AG09309 (cell line): ENCODE data around the gene GRIK3.

ENCODE experiments used
- DNase-seq: peaks from one replicate; pipeline ENCODE4 v3.0.0-alpha.2; 2010; ENCODE audit warnings: low read depth
- H3K4me3 ChIP-seq: 2 replicates; pipeline ENCODE4 v1.5.1; 2011; ENCODE audit warnings: mild to moderate bottlenecking, low read depth, low read length, moderate library complexity; ENCODE audit not compliant: control insufficient read depth
- TF ChIP-seq, protein P1 (sequence below): IDR thresholded peaks from 2 replicates; pipeline ENCODE4 v1.5.1; 2011; ENCODE audit warnings: mild to moderate bottlenecking, low read depth, low read length, inconsistent platforms; ENCODE audit not compliant: insufficient read depth, control insufficient read depth; ENCODE audit errors: missing control alignments

Gene GRIK3

DNA sequence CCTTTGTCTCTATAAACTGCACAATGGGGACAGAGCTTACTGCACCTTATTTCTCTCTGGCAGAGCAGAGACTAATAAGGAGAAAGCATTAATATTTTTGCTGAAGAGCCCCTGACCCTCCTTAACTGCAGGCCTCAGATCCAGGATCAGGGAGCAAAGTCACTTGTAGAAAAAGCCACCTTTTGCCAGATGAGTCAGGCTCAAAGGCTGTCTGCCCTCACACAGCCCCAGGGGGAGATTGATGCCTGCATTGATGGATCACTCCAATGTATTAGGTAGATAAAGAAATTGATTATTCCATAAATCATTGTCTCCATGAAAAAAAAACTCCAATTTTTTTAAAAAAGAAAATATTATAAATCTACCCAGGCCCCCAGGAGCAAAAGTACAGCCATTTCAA, 15.8 kb downstream of the GRIK3 start:
- no peak overlapping the region for H3K4me3 ChIP-seq
- TF ChIP-seq, protein P1, sequence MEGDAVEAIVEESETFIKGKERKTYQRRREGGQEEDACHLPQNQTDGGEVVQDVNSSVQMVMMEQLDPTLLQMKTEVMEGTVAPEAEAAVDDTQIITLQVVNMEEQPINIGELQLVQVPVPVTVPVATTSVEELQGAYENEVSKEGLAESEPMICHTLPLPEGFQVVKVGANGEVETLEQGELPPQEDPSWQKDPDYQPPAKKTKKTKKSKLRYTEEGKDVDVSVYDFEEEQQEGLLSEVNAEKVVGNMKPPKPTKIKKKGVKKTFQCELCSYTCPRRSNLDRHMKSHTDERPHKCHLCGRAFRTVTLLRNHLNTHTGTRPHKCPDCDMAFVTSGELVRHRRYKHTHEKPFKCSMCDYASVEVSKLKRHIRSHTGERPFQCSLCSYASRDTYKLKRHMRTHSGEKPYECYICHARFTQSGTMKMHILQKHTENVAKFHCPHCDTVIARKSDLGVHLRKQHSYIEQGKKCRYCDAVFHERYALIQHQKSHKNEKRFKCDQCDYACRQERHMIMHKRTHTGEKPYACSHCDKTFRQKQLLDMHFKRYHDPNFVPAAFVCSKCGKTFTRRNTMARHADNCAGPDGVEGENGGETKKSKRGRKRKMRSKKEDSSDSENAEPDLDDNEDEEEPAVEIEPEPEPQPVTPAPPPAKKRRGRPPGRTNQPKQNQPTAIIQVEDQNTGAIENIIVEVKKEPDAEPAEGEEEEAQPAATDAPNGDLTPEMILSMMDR = no peak
- no peak for DNase-seq

DNA sequence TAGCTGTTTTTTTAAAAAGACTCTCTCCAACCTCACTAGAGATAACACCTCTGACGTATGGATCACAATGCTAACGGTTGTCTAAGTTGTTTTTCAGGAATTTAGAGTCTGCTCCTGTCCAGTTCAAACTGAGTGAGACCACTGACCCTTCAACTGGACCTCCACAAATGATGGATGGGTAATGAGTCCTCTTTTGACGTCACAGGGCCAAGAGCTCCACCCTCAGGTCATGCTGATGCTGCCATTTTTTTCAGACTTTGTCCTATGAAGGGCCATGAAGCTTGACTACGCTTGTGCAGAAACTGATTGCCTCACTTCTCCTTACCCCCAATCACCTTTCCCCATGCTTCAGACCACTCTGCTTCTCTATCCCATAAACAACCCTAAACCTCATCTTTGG, 16.6 kb downstream of the GRIK3 start:
- H3K4me3 ChIP-seq = no peak overlapping the region
- TF ChIP-seq, protein P1 = no peak
- DNase-seq = no peak

DNA sequence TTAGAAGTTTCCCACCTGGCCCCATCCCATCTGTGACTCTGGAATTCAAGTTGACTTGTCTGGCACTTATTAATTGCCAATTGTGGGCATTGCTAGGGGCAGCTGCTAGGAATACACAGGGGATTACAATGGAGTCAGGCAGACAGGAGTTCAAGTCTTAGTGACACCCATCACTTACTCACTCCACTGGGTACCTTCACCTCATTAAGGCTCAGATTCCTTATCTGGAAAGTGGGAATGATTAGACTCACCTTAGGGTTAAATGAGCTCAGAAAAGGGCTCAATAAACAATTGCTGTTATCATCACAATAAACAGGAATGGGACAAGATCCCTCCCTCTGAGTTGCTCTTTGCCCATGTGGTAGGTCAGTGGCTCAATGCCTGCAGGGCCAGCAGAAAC, 18.2 kb downstream of the GRIK3 start:
- H3K4me3 ChIP-seq = no peak overlapping the region

DNA sequence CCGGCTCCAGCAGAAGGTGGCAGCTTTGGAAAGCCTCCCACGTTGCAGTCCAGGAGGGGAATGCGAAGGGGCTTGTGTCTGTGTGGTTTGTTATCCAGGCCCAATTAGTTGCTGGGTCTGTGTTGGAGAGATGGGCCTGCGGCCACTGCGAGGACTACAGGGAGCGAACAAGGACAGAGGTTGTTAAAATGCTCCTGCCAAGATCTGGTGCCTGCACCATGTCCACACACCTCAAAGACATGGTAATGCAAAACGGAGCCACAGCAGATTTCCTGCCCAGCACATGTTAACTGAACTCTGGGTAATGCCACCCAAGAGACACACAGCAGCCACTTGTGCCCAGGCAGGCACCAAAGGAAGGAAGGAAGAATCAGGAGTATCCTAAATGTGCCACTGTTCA, 18.6 kb downstream of the GRIK3 start:
- TF ChIP-seq, protein P1 = no peak
- DNase-seq = no peak
- no peak overlapping the region for H3K4me3 ChIP-seq

More for the DNA sequence above, 18.2 kb downstream of the GRIK3 start:
- TF ChIP-seq, protein P1 = no peak
- no peak for DNase-seq

DNA sequence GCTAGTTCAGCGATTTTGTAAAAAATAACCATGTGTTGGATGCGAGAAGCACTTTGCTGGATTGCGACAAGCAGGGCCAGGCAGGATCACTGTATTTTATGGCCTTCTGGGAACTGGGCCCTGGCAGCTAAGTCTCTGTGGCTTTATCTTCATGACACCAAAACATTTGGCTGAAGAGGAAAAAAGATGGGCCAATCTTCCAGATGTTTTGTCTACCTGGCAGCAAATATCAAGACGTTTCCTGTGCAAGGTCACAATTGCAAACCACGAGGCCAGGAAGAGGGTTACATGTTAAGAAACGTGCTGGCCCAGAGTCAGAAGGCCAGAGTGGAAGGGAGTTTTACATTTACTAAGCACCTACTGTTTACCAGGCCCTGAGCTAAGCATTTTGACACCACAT, 22.1 kb downstream of the GRIK3 start:
- DNase-seq = no peak
- H3K4me3 ChIP-seq = no peak overlapping the region
- TF ChIP-seq, protein P1 = no peak

DNA sequence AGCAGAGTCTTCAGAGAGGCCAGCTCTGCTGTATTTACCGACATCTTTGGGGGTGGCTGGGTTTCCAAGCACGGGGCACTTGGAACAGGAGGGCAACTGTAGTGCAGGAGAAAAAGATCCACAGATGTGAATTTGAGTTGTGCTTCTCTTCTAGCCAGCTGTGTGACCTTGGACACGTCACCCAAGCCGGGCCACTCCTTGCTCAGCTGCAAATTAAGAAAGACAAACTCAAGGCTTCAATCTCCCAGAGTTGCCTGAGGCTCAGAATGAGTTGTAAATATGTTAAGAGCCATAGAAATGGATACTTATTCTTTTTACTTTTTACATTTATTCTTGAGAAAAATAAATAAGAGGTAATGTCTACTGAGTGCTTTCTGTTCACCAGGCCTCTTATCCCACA, 24.3 kb downstream of the GRIK3 start:
- DNase-seq = no peak
- TF ChIP-seq, protein P1 = no peak

DNA sequence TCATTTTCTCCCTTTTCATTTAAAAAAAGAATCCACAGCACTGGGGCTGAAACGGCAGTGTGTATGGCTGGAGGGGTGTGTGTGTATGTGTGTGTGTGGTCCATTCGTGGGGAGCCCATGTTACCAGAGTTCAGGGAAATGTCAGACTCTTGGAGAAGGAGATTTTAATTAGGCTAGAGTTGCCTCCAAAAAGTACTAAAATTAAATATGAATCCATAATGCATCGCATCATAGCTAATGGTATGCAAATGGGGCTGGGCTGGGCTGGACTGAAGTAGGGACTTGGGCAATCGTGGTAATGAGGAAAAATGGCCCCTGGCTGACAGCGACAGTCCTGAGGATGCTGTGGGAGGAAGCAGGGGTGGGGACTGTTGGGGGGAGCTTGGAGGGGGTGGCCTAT, 24.8 kb downstream of the GRIK3 start:
- no peak overlapping the region for H3K4me3 ChIP-seq
- TF ChIP-seq, protein P1 = no peak
- DNase-seq = no peak

More for the DNA sequence above, 24.3 kb downstream of the GRIK3 start:
- H3K4me3 ChIP-seq = no peak overlapping the region
